DOHH2 (cell line): Measurements from ENCODE around the gene SETD6.

Experiments used
- H3F3A ChIP-seq: fragments of 200-600 bp; sonication (generic), shearing (Covaris generic); 2 replicates; pipeline ENCODE4 v1.6.0; 2016; ENCODE audit warnings: antibody characterized with exemption, mild to moderate bottlenecking; ENCODE audit not compliant: control insufficient read depth, insufficient read depth
- H3K27ac ChIP-seq: fragments of 200-600 bp; sonication (generic); 2 replicates; pipeline ENCODE4 v1.5.1; 2014; ENCODE audit warnings: low read depth, mild to moderate bottlenecking, low read length, moderate library complexity
- H3K27me3 ChIP-seq: fragments of 200-600 bp; sonication (generic); 2 replicates; pipeline ENCODE4 v1.6.1; 2014; ENCODE audit warnings: mild to moderate bottlenecking, low read length, mixed read lengths; ENCODE audit not compliant: control insufficient read depth
- H3K36me3 ChIP-seq: fragments of 200-600 bp; sonication (generic); 2 replicates; pipeline ENCODE4 v1.6.1; 2014; ENCODE audit warnings: mild to moderate bottlenecking, low read length, moderate library complexity, mixed read lengths; ENCODE audit not compliant: control insufficient read depth
- H3K4me1 ChIP-seq: fragments of 200-600 bp; sonication (generic); 2 replicates; pipeline ENCODE4 v1.6.1; 2014; ENCODE audit warnings: mild to moderate bottlenecking, low read length, mixed read lengths; ENCODE audit not compliant: control insufficient read depth
- H3K4me2 ChIP-seq: fragments of 200-600 bp; sonication (generic); 2 replicates; pipeline ENCODE4 v1.6.0; 2014; ENCODE audit warnings: mild to moderate bottlenecking, low read length, moderate library complexity
- H3K4me3 ChIP-seq: fragments of 200-600 bp; sonication (generic); 2 replicates; pipeline ENCODE4 v1.5.1; 2014; ENCODE audit warnings: mild to moderate bottlenecking, low read length, mixed read lengths
- H3K79me2 ChIP-seq: fragments of 200-600 bp; sonication (generic); 2 replicates; pipeline ENCODE4 v1.6.1; 2014; ENCODE audit warnings: mild to moderate bottlenecking, low read length, mixed read lengths; ENCODE audit not compliant: control insufficient read depth
- H3K9me2 ChIP-seq: fragments of 200-600 bp; sonication (generic); replicated peaks from 2 replicates; pipeline ENCODE4 v1.6.1; 2014; ENCODE audit warnings: mild to moderate bottlenecking, low read length, mixed read lengths; ENCODE audit not compliant: control insufficient read depth
- H3K9me3 ChIP-seq: fragments of 200-600 bp; sonication (generic); 2 replicates; pipeline ENCODE4 v1.6.1; 2014; ENCODE audit warnings: antibody characterized with exemption, low read length, mixed read lengths; ENCODE audit not compliant: control insufficient read depth, insufficient read depth
- H4K20me1 ChIP-seq: fragments of 200-600 bp; sonication (generic); 2 replicates; pipeline ENCODE4 v1.6.0; 2014; ENCODE audit warnings: low read depth, mild to moderate bottlenecking, antibody characterized with exemption, low read length, moderate library complexity; ENCODE audit not compliant: control insufficient read depth, insufficient read depth
- EZH2phosphoT487 ChIP-seq: fragments of 200-600 bp; sonication (generic); IDR thresholded peaks from 2 replicates; pipeline ENCODE4 v1.6.1; 2017; ENCODE audit warnings: borderline replicate concordance, mild to moderate bottlenecking, antibody characterized with exemption, low read length, moderate library complexity, mixed read lengths
- TF ChIP-seq, protein P1 (sequence below): fragments of 200-600 bp; sonication (generic); IDR thresholded peaks from one replicate; pipeline ENCODE4 v1.5.1; 2014; ENCODE audit warnings: antibody characterized with exemption, mild to moderate bottlenecking, low read depth, low read length; ENCODE audit not compliant: poor library complexity, severe bottlenecking

SETD6 gene

GRCh38 chr16:58503863-58504688 is 11.2 kb upstream of the SETD6 start:
- no peaks in the 10 kb centered on the region for H3K9me2 ChIP-seq
- H3K27ac ChIP-seq = no peak overlapping the region
- H3K4me3 ChIP-seq = no peak overlapping the region
- no peaks in the 10 kb centered on the region for H3K79me2 ChIP-seq
- no peaks in the 10 kb centered on the region for H3K9me3 ChIP-seq
- no peak overlapping the region for H3K4me2 ChIP-seq
- peaks cover 26% of the 10 kb centered on the region for H3K4me1 ChIP-seq
- peaks cover 4% of the 10 kb centered on the region; the same call in 1 of the 2 replicates for H4K20me1 ChIP-seq
- H3K27me3 ChIP-seq = peaks cover 24% of the 10 kb centered on the region
- no peaks in the 10 kb centered on the region for H3K36me3 ChIP-seq
- no peaks in the 10 kb centered on the region for H3F3A ChIP-seq
- TF ChIP-seq EZH2phosphoT487 = no peak
- TF ChIP-seq, protein P1, sequence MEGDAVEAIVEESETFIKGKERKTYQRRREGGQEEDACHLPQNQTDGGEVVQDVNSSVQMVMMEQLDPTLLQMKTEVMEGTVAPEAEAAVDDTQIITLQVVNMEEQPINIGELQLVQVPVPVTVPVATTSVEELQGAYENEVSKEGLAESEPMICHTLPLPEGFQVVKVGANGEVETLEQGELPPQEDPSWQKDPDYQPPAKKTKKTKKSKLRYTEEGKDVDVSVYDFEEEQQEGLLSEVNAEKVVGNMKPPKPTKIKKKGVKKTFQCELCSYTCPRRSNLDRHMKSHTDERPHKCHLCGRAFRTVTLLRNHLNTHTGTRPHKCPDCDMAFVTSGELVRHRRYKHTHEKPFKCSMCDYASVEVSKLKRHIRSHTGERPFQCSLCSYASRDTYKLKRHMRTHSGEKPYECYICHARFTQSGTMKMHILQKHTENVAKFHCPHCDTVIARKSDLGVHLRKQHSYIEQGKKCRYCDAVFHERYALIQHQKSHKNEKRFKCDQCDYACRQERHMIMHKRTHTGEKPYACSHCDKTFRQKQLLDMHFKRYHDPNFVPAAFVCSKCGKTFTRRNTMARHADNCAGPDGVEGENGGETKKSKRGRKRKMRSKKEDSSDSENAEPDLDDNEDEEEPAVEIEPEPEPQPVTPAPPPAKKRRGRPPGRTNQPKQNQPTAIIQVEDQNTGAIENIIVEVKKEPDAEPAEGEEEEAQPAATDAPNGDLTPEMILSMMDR = no peak

GRCh38 chr16:58506241-58507194 is 8.8 kb upstream of the SETD6 start:
- H3K9me2 ChIP-seq = no peaks in the 10 kb centered on the region
- H3K27ac ChIP-seq = no peak overlapping the region
- no peaks in the 10 kb centered on the region for H3K9me3 ChIP-seq
- H3F3A ChIP-seq = no peaks in the 10 kb centered on the region
- peaks cover 5% of the 10 kb centered on the region; the same call in 1 of the 2 replicates for H3K36me3 ChIP-seq
- peaks cover 9% of the 10 kb centered on the region for H3K27me3 ChIP-seq
- no peak for TF ChIP-seq EZH2phosphoT487
- TF ChIP-seq, protein P1 = no peak
- H4K20me1 ChIP-seq = peaks cover 5% of the 10 kb centered on the region; the same call in 1 of the 2 replicates
- H3K4me2 ChIP-seq = no peak overlapping the region
- H3K4me3 ChIP-seq = no peak overlapping the region
- peaks cover 12% of the 10 kb centered on the region for H3K4me1 ChIP-seq
- H3K79me2 ChIP-seq = peaks cover 6% of the 10 kb centered on the region

GRCh38 chr16:58507195-58507962 is 7.9 kb upstream of the SETD6 start:
- peaks cover 7% of the 10 kb centered on the region; the same call in 1 of the 2 replicates for H4K20me1 ChIP-seq
- H3K79me2 ChIP-seq = peaks cover 12% of the 10 kb centered on the region
- peaks cover 14% of the 10 kb centered on the region for H3K4me1 ChIP-seq
- no peaks in the 10 kb centered on the region for H3K9me3 ChIP-seq
- peaks cover under 1% of the 10 kb centered on the region; the same call in 1 of the 2 replicates for H3K27me3 ChIP-seq
- H3F3A ChIP-seq = no peaks in the 10 kb centered on the region
- no peak overlapping the region for H3K27ac ChIP-seq
- H3K36me3 ChIP-seq = peaks cover 13% of the 10 kb centered on the region
- H3K4me3 ChIP-seq = no peak overlapping the region
- TF ChIP-seq, protein P1 = peak; percentile 42
- no peak for TF ChIP-seq EZH2phosphoT487
- no peaks in the 10 kb centered on the region for H3K9me2 ChIP-seq
- H3K4me2 ChIP-seq = no peak overlapping the region
